Activated CD4-positive, alpha-beta T cell treated with anti-CD3 and anti-CD28 coated beads, Interleukin-2, amount 10 ng/mL, durations not matched to agents 24 days and 14 days (primary cell): ENCODE measurements around the gene KIAA0513. TPM values are rescaled to one million over a fixed set of nuclear protein-coding genes. Genes with fewer than 3 reads are reported as not detected.

Source experiments
- DNase-seq: peaks from one replicate; pipeline ENCODE4 v3.0.0; 2022
- H3K27ac Mint-ChIP-seq: one replicate; pipeline ENCODE4 v1.8.0; 2022; ENCODE audit warnings: mild to moderate bottlenecking, mixed read lengths
- H3K27me3 Mint-ChIP-seq: one replicate; pipeline ENCODE4 v1.8.0; 2022; ENCODE audit warnings: mixed read lengths
- H3K36me3 Mint-ChIP-seq: one replicate; pipeline ENCODE4 v1.8.0; 2022; ENCODE audit warnings: low read depth, mild to moderate bottlenecking, mixed read lengths
- H3K4me1 Mint-ChIP-seq: one replicate; pipeline ENCODE4 v1.8.0; 2021; ENCODE audit warnings: mixed read lengths
- H3K4me3 Mint-ChIP-seq: one replicate; pipeline ENCODE4 v1.8.0; 2022; ENCODE audit warnings: mild to moderate bottlenecking, moderate library complexity, mixed read lengths
- H3K9me3 Mint-ChIP-seq: one replicate; pipeline ENCODE4 v1.8.0; 2021; ENCODE audit warnings: mixed read lengths
- intact Hi-C: fragments of 100-400 bp; cut with micrococcal nuclease; formaldehyde crosslinking; loops from one replicate; pipeline ENCODE4 v1.15.1; 2023
- total RNA-seq: library from RNA; stranded (reverse); gene quantifications from 2 replicates; pipeline ENCODE4 v1.2.3, GENCODE V29; 2022

KIAA0513 gene, protein sequence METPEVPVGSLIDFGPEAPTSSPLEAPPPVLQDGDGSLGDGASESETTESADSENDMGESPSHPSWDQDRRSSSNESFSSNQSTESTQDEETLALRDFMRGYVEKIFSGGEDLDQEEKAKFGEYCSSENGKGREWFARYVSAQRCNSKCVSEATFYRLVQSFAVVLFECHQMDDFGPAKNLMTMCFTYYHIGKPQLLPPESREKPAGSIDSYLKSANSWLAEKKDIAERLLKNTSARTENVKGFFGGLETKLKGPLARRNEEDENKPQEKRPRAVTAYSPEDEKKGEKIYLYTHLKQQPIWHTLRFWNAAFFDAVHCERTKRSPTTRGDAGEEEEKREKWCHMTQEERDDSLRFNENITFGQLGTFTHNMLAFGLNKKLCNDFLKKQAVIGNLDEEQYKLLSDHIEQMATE
- total RNA-seq, result 10.6 and 12.1 TPM in 2 replicates

DNA sequence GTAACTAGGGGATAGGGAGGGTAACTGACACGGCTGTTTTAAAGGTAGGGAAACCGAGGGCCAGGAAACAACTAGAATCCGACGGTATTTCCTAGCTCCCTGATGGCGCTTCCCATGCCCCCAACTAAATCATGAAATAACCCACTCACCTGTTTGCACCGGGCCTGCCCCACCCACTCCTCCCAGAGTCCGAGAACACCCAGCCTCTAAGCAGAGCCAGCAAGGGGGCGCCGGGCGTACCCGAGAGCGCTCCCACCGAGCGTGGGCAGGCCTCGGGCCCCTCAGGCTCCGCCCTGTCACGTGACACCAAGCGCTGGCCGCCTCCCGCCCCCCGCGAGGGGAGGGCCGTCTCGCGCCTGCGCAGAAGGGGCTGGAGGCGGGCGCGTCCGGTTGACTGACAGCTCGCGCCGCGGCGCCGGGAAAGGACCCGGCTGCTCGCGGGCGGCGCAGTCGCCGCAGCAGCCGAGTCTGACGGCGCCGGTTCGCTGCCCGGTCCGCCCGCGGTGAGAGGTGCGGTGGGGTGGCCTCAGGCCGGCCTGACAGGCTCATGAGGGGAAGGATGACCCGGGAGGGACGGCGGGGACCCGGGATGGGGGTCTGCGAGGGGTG lies at the start of gene KIAA0513:
Gene KIAA0513, plus strand, starts transcription at position 447 of the 609 bp plus-strand sequence. CDS start 39,277 bp downstream, outside the sequence.
- Mint-ChIP-seq H3K9me3 (no peaks in the 10 kb centered on the region), H3K27ac (peak within 1 kb of the TSS; percentile 93), H3K36me3 (peaks cover 7% of the 10 kb centered on the region), H3K27me3 (peaks cover 1% of the 10 kb centered on the region), H3K4me3 (peak within 1 kb of the TSS; percentile 89), H3K4me1 (peaks cover 36% of the 10 kb centered on the region)
- intact Hi-C loops, result loop anchor here (1.0 to 5.0 kb wide), 3 partner anchors 16 to 585 kb away; partner anchors contain the start of genes GSE1 and ZDHHC7
- peak; percentile 99 for DNase-seq

DNA sequence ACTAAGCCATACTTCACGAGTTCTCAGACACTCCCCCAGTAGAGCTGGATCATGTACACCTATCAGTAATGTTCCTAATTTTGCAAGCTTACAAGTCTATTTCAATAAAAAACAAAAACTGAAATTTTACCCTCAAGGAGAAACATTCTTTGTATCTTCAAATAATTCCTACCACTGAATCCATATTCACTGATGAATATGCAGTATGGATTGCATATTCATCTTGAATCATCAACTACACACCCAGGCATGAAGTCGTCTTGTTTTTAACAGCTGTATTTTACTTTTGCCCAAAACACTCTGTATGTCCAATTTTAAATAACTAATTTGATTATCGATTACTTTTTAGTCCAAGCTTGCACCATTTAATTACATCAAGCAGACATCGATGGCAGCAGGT lies 48.1 kb upstream of the KIAA0513 start:
- no peaks in the 10 kb centered on the region for H3K9me3 Mint-ChIP-seq
- H3K36me3 Mint-ChIP-seq, result peaks cover 43% of the 10 kb centered on the region
- no peaks in the 10 kb centered on the region for H3K27me3 Mint-ChIP-seq
- no peak overlapping the region for H3K4me3 Mint-ChIP-seq
- no peak overlapping the region for H3K27ac Mint-ChIP-seq
- no peak for DNase-seq
- peaks cover 2% of the 10 kb centered on the region for H3K4me1 Mint-ChIP-seq
- intact Hi-C loops, result no loop called here

DNA sequence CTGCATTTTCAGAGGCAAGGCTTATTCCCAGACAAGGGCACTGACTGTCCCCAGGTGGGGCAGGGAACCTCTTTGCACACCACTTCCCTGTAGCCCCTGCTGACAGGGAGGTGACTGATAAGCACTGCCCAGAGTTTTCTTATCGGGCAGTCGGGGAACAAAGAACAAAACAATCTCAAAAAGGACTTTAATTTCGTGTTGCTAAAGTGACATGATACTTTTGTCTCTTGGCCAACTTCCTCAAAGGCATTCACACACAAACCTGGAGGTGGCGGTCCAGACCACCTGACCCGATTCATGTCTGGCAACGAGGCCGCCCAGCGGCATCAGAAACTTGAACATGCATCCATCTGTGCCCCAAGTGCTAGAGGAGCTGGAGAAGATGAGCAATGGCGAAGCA lies 45.2 kb upstream of the KIAA0513 start:
- intact Hi-C loops, result no loop called here
- peaks cover 7% of the 10 kb centered on the region for H3K4me1 Mint-ChIP-seq
- no peak overlapping the region for H3K4me3 Mint-ChIP-seq
- H3K9me3 Mint-ChIP-seq, result no peaks in the 10 kb centered on the region
- H3K27me3 Mint-ChIP-seq, result no peaks in the 10 kb centered on the region
- no peak overlapping the region for H3K27ac Mint-ChIP-seq
- DNase-seq, result no peak
- H3K36me3 Mint-ChIP-seq, result peaks cover 40% of the 10 kb centered on the region

DNA sequence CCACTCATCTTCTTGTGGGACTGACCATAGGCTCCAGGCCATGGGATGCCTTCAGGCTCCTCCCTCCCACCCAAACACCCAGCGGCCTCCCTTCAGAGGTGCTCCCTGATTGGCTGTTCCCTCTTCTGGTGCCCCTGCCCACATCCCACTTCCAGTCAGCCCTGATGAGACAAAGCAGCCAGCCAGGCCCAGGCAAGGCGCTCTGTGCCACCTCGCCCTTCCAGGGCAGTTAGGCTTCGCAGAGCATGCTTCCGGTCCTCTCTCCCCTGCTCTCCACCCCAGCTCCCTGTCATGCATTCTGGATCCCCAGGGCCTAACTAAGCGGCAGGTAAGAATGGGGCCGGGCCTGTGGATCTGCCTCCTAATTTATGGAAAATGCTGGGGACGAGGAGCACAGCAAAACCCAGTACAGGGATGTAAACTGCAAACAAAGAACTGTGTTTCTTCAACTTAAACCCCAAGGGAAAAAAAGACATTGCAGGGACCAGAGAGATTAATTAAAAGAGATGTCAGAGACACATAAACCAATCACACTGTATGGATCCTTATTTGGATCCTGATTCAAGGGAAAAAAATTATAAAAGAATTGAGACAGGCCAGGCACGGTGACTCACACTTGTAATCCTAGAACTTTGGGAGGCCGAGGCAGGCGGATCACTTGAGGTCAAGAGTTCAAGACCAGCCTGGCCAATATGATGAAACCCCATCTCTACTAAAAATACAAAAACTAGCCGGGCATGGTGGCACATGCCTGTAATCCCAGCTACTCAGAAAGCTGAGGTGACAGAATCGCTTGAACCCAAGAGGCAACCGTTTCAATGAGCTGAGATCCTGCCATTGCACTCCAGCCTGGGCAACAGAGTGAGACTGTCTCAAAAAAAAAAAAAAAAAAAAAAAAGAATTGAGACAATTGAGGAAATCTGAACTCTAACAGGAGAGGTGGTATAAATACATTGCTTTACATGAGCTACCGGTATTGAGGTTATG lies 42.2 kb upstream of the KIAA0513 start:
- Mint-ChIP-seq H3K27me3 (no peaks in the 10 kb centered on the region), H3K4me1 (peaks cover 4% of the 10 kb centered on the region), H3K27ac (peak overlapping the region; percentile 21), H3K9me3 (no peaks in the 10 kb centered on the region), H3K36me3 (peaks cover 46% of the 10 kb centered on the region), H3K4me3 (no peak overlapping the region)
- DNase-seq, result no peak
- intact Hi-C loops, result no loop called here

DNA sequence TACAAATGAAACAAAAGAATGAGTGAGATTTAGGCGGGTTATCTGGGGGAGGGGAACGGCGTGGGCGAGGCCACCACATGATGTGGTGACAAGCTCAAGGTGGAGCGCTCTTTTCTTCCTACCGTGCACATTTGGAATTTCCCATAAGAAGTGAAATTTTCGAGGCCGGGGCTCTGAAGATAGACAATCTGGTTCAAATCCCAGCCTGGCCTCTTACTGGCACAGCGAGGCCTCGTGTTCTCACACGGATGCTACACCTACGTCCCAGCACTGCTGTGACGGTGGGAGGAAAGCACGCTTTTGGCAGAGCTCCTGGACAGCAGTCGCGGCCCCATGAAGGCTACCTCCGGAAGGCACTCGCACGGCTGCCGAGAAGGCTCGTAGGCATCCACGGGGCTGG lies 41.5 kb upstream of the KIAA0513 start:
- no peak for DNase-seq
- peaks cover 4% of the 10 kb centered on the region for H3K4me1 Mint-ChIP-seq
- no peaks in the 10 kb centered on the region for H3K9me3 Mint-ChIP-seq
- H3K4me3 Mint-ChIP-seq, result no peak overlapping the region
- no peaks in the 10 kb centered on the region for H3K27me3 Mint-ChIP-seq
- H3K36me3 Mint-ChIP-seq, result peaks cover 44% of the 10 kb centered on the region
- H3K27ac Mint-ChIP-seq, result peak overlapping the region; percentile 25
- intact Hi-C loops, result no loop called here

DNA sequence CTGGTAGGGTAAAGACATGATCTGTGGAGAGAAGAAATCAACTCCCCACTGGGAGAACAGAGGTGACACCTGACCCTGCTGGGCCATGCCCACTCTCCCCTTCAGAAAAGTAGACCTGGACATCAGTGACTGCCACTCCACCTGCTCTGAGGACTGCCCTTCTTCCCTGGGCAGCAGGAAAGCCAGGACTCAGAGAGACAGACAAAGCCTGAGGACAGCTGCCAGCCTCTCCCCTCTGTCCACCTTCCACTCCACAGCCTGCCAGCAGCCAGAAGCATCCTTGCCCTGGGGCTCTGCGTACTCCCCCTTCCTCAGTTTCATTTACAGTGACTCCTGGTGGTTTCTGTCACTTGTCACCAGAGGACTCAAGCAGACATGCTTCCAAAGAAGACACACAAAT lies 40.7 kb upstream of the KIAA0513 start:
- intact Hi-C loops, result no loop called here
- no peak overlapping the region for H3K27ac Mint-ChIP-seq
- H3K4me1 Mint-ChIP-seq, result peaks cover 4% of the 10 kb centered on the region
- DNase-seq, result no peak
- no peaks in the 10 kb centered on the region for H3K27me3 Mint-ChIP-seq
- H3K4me3 Mint-ChIP-seq, result no peak overlapping the region
- H3K9me3 Mint-ChIP-seq, result no peaks in the 10 kb centered on the region
- H3K36me3 Mint-ChIP-seq, result peaks cover 38% of the 10 kb centered on the region

DNA sequence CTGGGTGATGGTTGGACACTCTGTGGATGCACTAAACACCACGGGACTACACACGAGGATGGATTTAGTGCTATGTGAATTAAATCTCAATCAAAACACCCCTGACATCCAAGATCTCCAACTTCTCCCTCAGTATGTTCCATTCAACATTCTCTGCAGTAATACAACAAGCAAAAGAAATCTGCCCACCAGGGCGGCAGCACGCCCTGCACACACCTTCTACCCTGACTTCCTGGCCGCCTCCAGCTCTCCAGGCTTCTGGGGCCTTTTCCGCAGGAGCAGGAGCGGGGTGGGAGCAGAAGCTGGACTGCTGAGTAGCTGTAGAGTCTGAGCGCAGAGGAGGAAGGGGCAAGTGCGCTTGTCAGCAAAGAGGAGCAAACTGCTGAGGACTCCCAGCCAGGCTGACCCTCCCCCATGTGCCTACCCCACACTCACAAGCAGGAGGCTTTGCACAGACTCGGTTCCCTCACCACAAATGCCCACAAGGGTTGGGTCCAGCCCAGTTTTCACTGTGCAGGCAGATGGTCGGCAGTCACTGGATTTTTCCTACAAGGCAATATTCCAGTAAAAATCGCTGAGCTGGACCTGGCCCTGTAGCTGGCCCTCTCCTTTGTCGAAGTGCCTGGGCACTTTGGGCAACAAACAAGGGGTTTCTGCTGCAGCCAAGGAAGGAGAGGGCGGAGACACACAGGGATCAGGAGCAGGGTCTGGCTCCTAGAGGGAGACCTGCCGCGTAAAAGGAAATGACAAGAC lies 39.1 kb upstream of the KIAA0513 start:
- no peak for DNase-seq
- no peaks in the 10 kb centered on the region for H3K27me3 Mint-ChIP-seq
- no peaks in the 10 kb centered on the region for H3K9me3 Mint-ChIP-seq
- peaks cover 4% of the 10 kb centered on the region for H3K4me1 Mint-ChIP-seq
- intact Hi-C loops, result no loop called here
- no peak overlapping the region for H3K4me3 Mint-ChIP-seq
- H3K36me3 Mint-ChIP-seq, result peaks cover 32% of the 10 kb centered on the region
- H3K27ac Mint-ChIP-seq, result no peak overlapping the region

DNA sequence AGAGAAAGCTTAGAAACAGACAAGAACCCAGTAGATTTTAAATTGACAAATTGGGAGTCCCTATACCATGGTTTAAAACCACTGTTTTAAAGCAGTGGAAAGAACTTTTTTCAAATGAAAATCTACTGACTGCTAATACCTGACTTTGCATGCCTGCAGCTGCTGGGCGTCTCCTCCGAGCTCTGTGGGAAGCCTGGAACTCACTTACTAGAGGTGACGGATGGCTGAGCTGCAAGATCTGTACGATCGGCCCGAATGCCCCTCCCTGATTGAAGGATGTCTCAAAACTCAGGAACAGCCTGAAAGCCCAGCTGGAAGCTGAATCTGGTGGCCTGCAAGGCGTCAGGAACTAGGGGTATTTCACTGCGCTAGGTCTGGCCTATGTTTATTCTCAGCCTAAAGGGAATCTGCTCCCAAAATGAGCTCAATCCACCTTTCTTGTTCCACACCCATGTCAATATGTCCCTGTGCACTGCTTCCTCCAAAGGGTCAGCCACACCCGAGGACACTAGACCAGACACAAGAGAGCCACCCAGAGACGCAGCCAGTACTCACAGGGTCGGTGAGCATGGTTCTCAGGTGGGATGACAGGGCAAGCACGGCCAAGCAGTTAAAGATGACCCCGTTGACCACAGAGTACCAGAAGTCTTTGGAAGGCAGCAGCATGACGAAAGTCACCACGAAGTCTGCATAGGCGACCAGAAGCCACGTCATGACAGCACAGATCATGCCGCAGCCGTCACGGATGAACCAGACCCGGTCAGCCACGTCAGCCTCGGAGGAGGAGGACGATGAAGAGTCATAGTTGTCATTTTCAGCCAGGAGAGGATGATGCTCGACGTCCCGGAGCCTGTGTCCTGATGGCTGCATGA lies 37.6 kb upstream of the KIAA0513 start:
- Mint-ChIP-seq H3K4me3 (no peak overlapping the region), H3K4me1 (peaks cover 6% of the 10 kb centered on the region), H3K27ac (no peak overlapping the region), H3K9me3 (no peaks in the 10 kb centered on the region), H3K27me3 (no peaks in the 10 kb centered on the region), H3K36me3 (peaks cover 42% of the 10 kb centered on the region)
- intact Hi-C loops, result no loop called here
- DNase-seq, result no peak

DNA sequence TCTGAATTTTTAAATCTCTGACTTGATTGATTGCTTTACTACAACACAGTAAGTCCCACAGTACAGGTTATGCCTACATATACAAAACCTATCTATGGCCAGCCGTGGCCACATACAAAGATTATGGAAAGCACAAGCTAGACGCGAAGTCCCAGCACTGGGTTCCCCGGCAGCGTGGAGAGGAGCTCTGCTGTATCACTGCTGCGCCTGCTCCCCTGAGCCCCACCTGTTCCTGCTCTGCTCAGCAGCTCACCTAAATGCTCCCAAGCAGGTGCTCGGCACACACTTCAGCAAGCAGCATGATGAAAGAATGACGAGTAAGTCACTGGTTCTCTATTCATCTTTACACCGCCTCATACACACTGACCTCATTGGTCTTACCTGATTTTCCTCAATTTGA lies 36.8 kb upstream of the KIAA0513 start:
- Mint-ChIP-seq H3K27ac (no peak overlapping the region), H3K4me3 (no peak overlapping the region), H3K27me3 (no peaks in the 10 kb centered on the region), H3K9me3 (no peaks in the 10 kb centered on the region), H3K4me1 (peaks cover 8% of the 10 kb centered on the region), H3K36me3 (peaks cover 46% of the 10 kb centered on the region)
- DNase-seq, result no peak
- intact Hi-C loops, result no loop called here

DNA sequence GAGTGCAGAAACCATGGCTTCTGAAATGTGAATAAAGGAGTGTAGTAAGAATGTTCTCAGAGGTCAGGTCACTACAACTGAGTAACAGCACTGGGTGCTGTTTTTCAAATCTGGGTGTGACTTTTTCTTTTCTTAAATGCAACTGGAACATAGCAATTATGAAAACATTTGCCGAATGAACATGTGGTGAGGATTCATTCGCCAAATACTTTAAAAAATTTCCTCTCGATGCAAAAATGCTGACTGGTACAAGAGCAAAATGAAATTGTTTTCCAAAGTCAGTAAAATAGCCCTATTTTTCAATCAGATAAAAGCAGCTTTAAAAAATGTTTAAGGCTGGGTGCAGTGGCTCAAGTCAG lies 34.9 kb upstream of the KIAA0513 start:
- Mint-ChIP-seq H3K27ac (no peak overlapping the region), H3K36me3 (peaks cover 40% of the 10 kb centered on the region), H3K4me3 (no peak overlapping the region), H3K4me1 (peaks cover 6% of the 10 kb centered on the region), H3K27me3 (no peaks in the 10 kb centered on the region), H3K9me3 (no peaks in the 10 kb centered on the region)
- intact Hi-C loops, result no loop called here
- DNase-seq, result no peak

DNA sequence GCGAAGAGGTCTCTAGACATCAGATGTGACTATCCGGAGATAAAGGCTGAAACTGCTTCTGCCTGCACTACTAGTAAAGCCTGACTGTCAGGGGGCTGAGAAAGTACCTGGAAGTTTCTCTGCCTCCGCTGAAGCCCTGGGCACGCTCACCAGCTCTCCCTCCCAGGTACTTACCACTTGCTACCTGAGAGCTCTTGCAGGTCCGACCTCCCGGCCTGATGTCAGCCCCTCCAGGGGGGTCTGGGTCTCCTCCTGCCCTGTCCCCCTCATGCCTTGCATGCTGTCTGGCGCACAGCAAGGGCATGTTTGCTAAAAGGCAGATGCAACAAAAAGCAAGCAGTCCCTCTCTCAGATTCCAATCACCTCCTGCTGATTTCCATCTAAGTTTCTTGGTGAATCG lies 33.7 kb upstream of the KIAA0513 start:
- Mint-ChIP-seq H3K36me3 (peaks cover 38% of the 10 kb centered on the region), H3K4me1 (peaks cover 6% of the 10 kb centered on the region), H3K27me3 (no peaks in the 10 kb centered on the region), H3K27ac (no peak overlapping the region), H3K4me3 (no peak overlapping the region), H3K9me3 (no peaks in the 10 kb centered on the region)
- DNase-seq, result no peak
- intact Hi-C loops, result no loop called here

DNA sequence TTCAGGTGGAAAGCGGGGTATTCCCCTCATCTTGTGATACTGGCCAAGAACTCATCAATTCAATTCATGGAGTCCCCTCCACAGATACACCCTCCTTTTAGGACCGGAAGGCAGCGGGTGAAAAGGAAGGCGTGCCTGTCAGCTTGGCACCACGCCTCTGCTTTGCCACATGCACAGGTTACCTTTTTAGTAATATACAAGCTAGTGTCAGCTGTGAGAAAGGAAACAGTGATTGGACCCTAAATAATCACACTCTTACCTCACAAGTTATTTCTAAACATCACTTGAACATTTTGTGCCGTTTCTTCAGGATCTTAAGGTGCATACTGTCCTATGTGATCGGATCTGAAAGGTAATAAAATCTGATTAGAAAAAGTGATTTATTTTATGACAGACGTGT lies 31.9 kb upstream of the KIAA0513 start:
- no peak for DNase-seq
- Mint-ChIP-seq H3K4me3 (no peak overlapping the region), H3K27me3 (no peaks in the 10 kb centered on the region), H3K4me1 (peaks cover 12% of the 10 kb centered on the region), H3K9me3 (no peaks in the 10 kb centered on the region), H3K36me3 (peaks cover 31% of the 10 kb centered on the region), H3K27ac (no peak overlapping the region)
- intact Hi-C loops, result no loop called here
